Type B pancreatic cell (in vitro differentiated cells): ENCODE measurements around the gene MYMX. TPM values are rescaled to one million over a fixed set of nuclear protein-coding genes. Genes with fewer than 3 reads are reported as not detected.

Experiments
- DNase-seq: peaks from one replicate; pipeline ENCODE4 v3.0.0; 2021; ENCODE audit warnings: mixed read lengths; ENCODE audit not compliant: unreplicated experiment; ENCODE audit errors: extremely low spot score
- H3K27ac Mint-ChIP-seq: 2 replicates; pipeline ENCODE4 v1.8.0; 2021; ENCODE audit warnings: mild to moderate bottlenecking, mixed read lengths
- H3K27me3 Mint-ChIP-seq: 2 replicates; pipeline ENCODE4 v1.8.0; 2021; ENCODE audit warnings: mixed read lengths
- H3K36me3 Mint-ChIP-seq: 2 replicates; pipeline ENCODE4 v1.8.0; 2021; ENCODE audit warnings: mixed read lengths
- H3K4me1 Mint-ChIP-seq: one replicate; pipeline ENCODE4 v1.8.0; 2021; ENCODE audit warnings: mixed read lengths; ENCODE audit not compliant: unreplicated experiment
- H3K4me3 Mint-ChIP-seq: 2 replicates; pipeline ENCODE4 v1.8.0; 2021; ENCODE audit warnings: mild to moderate bottlenecking, mixed read lengths
- H3K9me3 Mint-ChIP-seq: 2 replicates; pipeline ENCODE4 v1.8.0; 2021; ENCODE audit warnings: mixed read lengths
- total RNA-seq: library from RNA; stranded (reverse); gene quantifications from 2 replicates; pipeline ENCODE4 v1.2.1, GENCODE V29; 2021; ENCODE audit warnings: low replicate concordance
- TF ChIP-seq, protein P1 (sequence below): fragments of 200-600 bp; sonication (generic); conservative IDR thresholded peaks from 2 replicates; pipeline ENCODE4 v1.5.0; 2021; ENCODE audit warnings: antibody characterized with exemption, mild to moderate bottlenecking

MYMX gene
- total RNA-seq, 1 donor from 2014 or later, result 0.53 TPM

DNA sequence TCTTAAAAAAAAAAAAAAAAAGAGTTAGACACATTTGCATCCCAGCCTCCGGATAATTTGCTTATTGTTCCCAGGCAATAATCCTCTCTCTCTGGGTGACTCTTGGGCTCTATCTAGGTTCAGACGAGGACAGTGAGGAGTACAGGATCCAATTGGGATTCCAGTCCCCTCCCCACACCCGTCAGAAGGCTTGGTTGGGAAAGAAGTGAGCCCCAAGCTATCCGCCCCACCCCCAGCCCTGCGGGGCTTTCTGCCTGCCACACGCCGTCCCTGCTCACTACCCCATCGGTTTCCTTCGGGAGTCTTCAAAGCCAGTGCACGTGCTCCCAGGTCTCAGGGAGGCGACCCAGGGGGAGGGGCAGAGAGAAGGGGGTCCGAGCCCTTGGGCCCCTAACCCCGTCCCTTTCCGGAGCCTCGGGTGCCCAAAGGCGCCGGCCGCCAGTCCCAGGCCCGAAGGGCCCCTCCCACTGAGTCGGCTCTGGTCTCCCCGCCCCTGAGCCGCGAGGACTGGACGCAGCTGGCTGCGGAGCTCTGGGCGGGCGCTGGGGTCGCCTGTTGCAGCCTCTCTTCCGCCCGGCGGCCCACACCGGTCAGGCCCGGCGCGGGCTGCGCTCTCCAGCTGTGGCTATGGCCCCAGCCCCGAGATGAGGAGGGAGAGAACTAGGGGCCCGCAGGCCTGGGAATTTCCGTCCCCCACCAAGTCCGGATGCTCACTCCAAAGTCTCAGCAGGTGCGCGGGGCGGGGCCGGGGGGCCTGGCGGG is 2.5 kb downstream of the MYMX start:
- no peaks in the 10 kb centered on the region for H3K36me3 Mint-ChIP-seq
- peaks cover 32% of the 10 kb centered on the region for H3K4me1 Mint-ChIP-seq
- TF ChIP-seq, protein P1, sequence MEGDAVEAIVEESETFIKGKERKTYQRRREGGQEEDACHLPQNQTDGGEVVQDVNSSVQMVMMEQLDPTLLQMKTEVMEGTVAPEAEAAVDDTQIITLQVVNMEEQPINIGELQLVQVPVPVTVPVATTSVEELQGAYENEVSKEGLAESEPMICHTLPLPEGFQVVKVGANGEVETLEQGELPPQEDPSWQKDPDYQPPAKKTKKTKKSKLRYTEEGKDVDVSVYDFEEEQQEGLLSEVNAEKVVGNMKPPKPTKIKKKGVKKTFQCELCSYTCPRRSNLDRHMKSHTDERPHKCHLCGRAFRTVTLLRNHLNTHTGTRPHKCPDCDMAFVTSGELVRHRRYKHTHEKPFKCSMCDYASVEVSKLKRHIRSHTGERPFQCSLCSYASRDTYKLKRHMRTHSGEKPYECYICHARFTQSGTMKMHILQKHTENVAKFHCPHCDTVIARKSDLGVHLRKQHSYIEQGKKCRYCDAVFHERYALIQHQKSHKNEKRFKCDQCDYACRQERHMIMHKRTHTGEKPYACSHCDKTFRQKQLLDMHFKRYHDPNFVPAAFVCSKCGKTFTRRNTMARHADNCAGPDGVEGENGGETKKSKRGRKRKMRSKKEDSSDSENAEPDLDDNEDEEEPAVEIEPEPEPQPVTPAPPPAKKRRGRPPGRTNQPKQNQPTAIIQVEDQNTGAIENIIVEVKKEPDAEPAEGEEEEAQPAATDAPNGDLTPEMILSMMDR, result no peak
- peak overlapping the region; percentile 82 for H3K4me3 Mint-ChIP-seq
- no peaks in the 10 kb centered on the region for H3K9me3 Mint-ChIP-seq
- H3K27ac Mint-ChIP-seq, result peak overlapping the region; percentile 69
- peaks cover 19% of the 10 kb centered on the region for H3K27me3 Mint-ChIP-seq
- peak; percentile 79 for DNase-seq

DNA sequence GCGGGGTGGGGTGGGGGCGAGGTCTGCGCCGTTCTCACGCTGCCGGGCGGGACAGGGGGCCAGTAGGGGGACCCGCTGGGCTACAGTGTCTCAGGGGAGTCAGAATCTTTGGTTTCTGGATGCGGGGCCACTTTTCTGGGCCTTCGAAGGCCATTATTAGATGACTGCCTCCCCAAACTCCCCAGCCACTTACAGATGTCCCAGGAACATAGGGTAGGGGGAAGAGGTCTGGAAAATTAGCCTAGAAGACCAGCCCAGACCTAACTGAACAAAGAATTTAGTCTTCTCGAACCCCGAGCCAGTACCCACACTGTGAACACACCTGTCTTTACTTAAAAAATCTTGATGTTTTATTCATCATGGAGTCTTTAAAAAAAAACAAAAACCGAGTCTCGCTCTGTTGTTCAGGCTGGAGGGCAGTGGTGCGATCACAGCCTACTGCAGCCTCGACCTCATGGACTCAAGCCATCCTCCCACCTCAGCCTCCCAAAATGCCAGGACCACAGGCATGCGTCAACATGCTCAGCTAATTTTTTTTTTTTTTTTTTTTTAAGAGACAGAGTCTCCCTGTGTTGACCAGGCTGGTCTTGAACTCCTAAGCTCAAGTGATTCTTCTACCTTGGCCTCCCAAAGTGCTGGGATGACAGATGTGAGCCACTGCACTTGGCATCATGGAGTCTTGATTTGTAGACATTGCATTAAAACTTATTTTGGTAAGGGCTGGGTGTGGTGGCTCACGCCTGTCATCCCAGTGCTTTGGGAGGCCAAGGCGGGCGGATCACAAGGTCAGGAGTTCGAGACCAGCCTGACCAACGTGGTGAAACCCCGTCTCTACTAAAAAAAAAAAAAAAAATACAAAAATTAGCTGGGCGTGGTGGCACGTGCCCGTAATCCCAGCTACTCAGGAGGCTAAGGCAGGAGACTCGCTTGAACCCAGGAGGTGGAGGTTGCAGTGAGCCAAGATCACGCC is 3.4 kb downstream of the MYMX start:
- DNase-seq, result no peak
- H3K27ac Mint-ChIP-seq, result no peak overlapping the region
- H3K27me3 Mint-ChIP-seq, result peaks cover 22% of the 10 kb centered on the region
- H3K4me3 Mint-ChIP-seq, result peak overlapping the region; percentile 61
- no peaks in the 10 kb centered on the region for H3K36me3 Mint-ChIP-seq
- no peaks in the 10 kb centered on the region for H3K9me3 Mint-ChIP-seq
- TF ChIP-seq, protein P1, result no peak
- H3K4me1 Mint-ChIP-seq, result peaks cover 40% of the 10 kb centered on the region

DNA sequence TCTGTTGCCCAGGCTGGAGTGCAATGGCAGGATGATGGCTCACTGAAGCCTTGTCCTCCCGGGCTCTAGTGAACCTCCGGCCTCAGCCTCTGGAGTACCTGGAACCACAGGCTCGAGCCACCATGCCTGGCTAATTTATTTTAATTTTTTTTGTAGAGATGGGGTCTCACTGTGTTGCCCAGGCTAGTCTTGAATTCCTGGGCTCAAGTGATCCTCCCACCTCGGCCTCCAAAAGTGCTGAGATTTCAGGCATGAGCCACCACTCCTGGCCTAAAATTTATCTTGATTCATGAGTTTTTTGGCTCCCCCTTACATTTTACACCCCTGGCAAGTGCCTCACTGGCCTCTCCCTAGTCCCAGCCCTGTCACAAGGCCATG is 4.2 kb downstream of the MYMX start:
- Mint-ChIP-seq H3K4me3 (peak overlapping the region; percentile 84), H3K4me1 (peaks cover 40% of the 10 kb centered on the region), H3K36me3 (no peaks in the 10 kb centered on the region), H3K27ac (peak overlapping the region; percentile 92), H3K9me3 (no peaks in the 10 kb centered on the region), H3K27me3 (peaks cover 22% of the 10 kb centered on the region)
- no peak for DNase-seq
- TF ChIP-seq, protein P1, result no peak

DNA sequence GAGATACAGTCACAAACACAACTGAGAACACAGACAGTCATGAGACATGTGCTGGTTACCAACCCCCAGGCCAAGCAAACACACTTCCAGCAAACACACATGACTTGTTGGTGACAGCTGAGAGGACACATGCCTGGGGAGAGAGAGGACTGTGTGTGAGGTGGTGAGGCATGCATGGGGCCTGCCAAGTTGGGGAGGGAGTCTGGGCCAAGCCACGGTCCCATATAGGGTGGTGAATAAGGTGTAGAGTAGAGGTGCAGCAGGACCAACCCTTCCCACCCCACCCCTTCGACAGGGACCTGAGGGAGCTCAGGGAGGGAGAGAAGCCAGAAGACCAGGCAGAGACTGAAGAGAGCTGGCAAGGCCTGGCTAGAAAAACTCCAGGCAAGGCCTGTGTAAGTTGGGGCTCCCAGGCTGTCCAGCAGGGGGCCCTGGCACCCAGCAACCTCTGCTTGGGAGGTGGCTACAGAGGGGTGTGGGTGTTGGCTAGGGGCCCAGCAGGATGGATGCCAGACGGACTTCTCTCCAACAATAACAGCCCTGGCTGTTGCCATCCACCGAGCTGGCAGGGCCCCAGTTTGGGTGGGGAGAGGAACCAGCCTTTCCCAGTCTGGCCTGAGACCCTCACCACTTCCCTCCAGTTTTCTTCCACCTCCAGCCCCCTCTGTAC is 4.7 kb downstream of the MYMX start:
- H3K4me1 Mint-ChIP-seq, result peaks cover 46% of the 10 kb centered on the region
- peaks cover 22% of the 10 kb centered on the region for H3K27me3 Mint-ChIP-seq
- no peaks in the 10 kb centered on the region for H3K36me3 Mint-ChIP-seq
- peak overlapping the region; percentile 84 for H3K4me3 Mint-ChIP-seq
- TF ChIP-seq, protein P1, result peak; percentile 77
- DNase-seq, result no peak
- H3K27ac Mint-ChIP-seq, result peak overlapping the region; percentile 92
- H3K9me3 Mint-ChIP-seq, result no peaks in the 10 kb centered on the region

DNA sequence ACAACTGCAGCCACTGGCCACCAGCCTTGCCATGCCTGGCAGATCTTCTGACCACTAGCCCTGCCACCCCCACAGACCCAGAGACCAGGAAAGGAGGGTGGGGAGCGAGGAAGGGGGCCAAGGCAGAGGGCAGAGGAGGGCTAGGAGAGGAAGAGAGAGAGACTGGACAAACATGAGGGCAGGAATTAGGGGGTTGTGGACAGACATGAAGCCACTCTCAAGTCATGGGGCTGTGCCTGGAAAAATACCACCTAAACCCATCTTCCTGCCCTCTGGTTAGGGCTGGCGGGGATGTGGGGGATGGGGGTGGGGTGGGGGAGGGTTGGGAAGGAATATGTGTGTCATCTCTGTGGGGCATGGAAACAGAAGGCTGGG is 5.2 kb downstream of the MYMX start:
- H3K4me3 Mint-ChIP-seq, result no peak overlapping the region

More for the DNA sequence above, 5.2 kb downstream of the MYMX start:
- Mint-ChIP-seq H3K9me3 (no peaks in the 10 kb centered on the region), H3K36me3 (no peaks in the 10 kb centered on the region), H3K27ac (no peak overlapping the region), H3K4me1 (peaks cover 43% of the 10 kb centered on the region), H3K27me3 (peaks cover 19% of the 10 kb centered on the region)
- DNase-seq, result no peak
- TF ChIP-seq, protein P1, result no peak
